Peyer's patch (tissue), 4 donors: Measurements from ENCODE around the gene CTCFL. TPM values are rescaled to one million over a fixed set of nuclear protein-coding genes. Genes with fewer than 3 reads are reported as not detected.

Experiments
- DNase-seq, 3 donors: peaks; one replicate each; pipeline ENCODE4 v3.0.0-alpha.2; 2017 to 2019
- H3K27ac ChIP-seq, 4 donors: fragments of 200-600 bp; sonication (generic); one replicate each; pipeline ENCODE4 v1.5.1; 2016 to 2019
- H3K27me3 ChIP-seq, 2 donors: fragments of 200-600 bp; sonication (generic); one replicate each; pipeline ENCODE4 v1.5.1; 2019
- H3K36me3 ChIP-seq, 3 donors: fragments of 200-600 bp; sonication (generic); one replicate each; pipeline ENCODE4 v1.5.1; 2016 to 2019
- H3K4me1 ChIP-seq, 4 donors: fragments of 200-600 bp; sonication (generic); one replicate each; pipeline ENCODE4 v1.5.1; 2016 to 2019
- H3K4me3 ChIP-seq, 4 donors: fragments of 200-600 bp; sonication (generic); 1 replicate in 3 of 4; 2 replicates in 1 of 4; pipeline ENCODE4 v1.5.1; 2016 to 2019; ENCODE audit warnings: mild to moderate bottlenecking in 1 of 4
- H3K9me3 ChIP-seq, 4 donors: fragments of 200-600 bp; sonication (generic); one replicate each; pipeline ENCODE4 v1.5.1; 2016 to 2019; ENCODE audit warnings: mild to moderate bottlenecking in 1 of 4
- CTCF ChIP-seq, 6 experiments: fragments of 450-650 bp in 4 of 6; fragments of 200-600 bp in 2 of 6; sonication (generic) in 1 of 6; IDR thresholded peaks; one replicate each; pipeline ENCODE4 v1.5.1; 2017 to 2019; ENCODE audit warnings: antibody characterized with exemption in 6 of 6, mild to moderate bottlenecking in 3 of 6, moderate library complexity in 1 of 6
- POLR2A ChIP-seq, 2 donors: fragments of 450-650 bp; IDR thresholded peaks; one replicate each; pipeline ENCODE4 v1.5.1; 2017; ENCODE audit warnings: antibody characterized with exemption in 2 of 2, mild to moderate bottlenecking in 2 of 2, moderate library complexity in 2 of 2
- total RNA-seq, 4 donors: library from RNA; depleted of rRNA; stranded (reverse); fragments of >200 nt; gene quantifications; one replicate each; pipeline ENCODE4 v1.1.0, GENCODE V29; 2016

Gene CTCFL
- total RNA-seq = not detected

- Histone ChIP-seq H3K4me1 (no peaks in the 10 kb centered on the region), H3K36me3 (no peaks in the 10 kb centered on the region), H3K27me3 (no peaks in the 10 kb centered on the region), H3K9me3 (no peaks in the 10 kb centered on the region), H3K27ac (no peak within 1 kb of the TSS), H3K4me3 (no peak within 1 kb of the TSS)
- TF ChIP-seq CTCF (IDR thresholded peaks at IDR 0.05) (no peak), POLR2A (IDR thresholded peaks at IDR 0.05) (no peak)
- DNase-seq = no peak
Measured at GRCh38 chr20:57524511-57525176, at the start of gene CTCFL. Gene CTCFL (minus strand): TSS chr20:57525140. CDS start chr20:57524205, 935 bp downstream.

GRCh38 chr20:57573894-57574293, 49.0 kb upstream of the CTCFL start:
- no peaks in the 10 kb centered on the region for H3K9me3 ChIP-seq
- H3K4me3 ChIP-seq = no peak overlapping the region
- H3K4me1 ChIP-seq = peaks cover 0 to 23% (median 3%) of the 10 kb centered on the region in 4 donors
- DNase-seq = no peak
- peak in 1 of 6 experiments; percentile 39 for TF ChIP-seq CTCF (IDR thresholded peaks at IDR 0.05)
- no peak for TF ChIP-seq POLR2A (IDR thresholded peaks at IDR 0.05)
- no peaks in the 10 kb centered on the region for H3K27me3 ChIP-seq
- H3K36me3 ChIP-seq = no peaks in the 10 kb centered on the region
- H3K27ac ChIP-seq = no peak overlapping the region

GRCh38 chr20:57573242-57573641, 48.3 kb upstream of the CTCFL start:
- peaks cover 0 to 22% (median 3%) of the 10 kb centered on the region in 4 donors for H3K4me1 ChIP-seq
- no peak for DNase-seq
- H3K4me3 ChIP-seq = no peak overlapping the region
- H3K27me3 ChIP-seq = no peaks in the 10 kb centered on the region
- no peak overlapping the region for H3K27ac ChIP-seq
- TF ChIP-seq CTCF (IDR thresholded peaks at IDR 0.05) (no peak), POLR2A (IDR thresholded peaks at IDR 0.05) (no peak)
- H3K9me3 ChIP-seq = no peaks in the 10 kb centered on the region
- no peaks in the 10 kb centered on the region for H3K36me3 ChIP-seq

GRCh38 chr20:57571782-57572416, 47.0 kb upstream of the CTCFL start:
- no peaks in the 10 kb centered on the region for H3K36me3 ChIP-seq
- DNase-seq = no peak
- peaks cover 0 to 16% (median 3%) of the 10 kb centered on the region in 4 donors for H3K4me1 ChIP-seq
- peak overlapping the region in 1 of 4 donors; percentile 61 for H3K27ac ChIP-seq
- H3K27me3 ChIP-seq = no peaks in the 10 kb centered on the region
- TF ChIP-seq CTCF (IDR thresholded peaks at IDR 0.05) (no peak), POLR2A (IDR thresholded peaks at IDR 0.05) (no peak)
- H3K4me3 ChIP-seq = no peak overlapping the region
- no peaks in the 10 kb centered on the region for H3K9me3 ChIP-seq

- no peak for DNase-seq
- Histone ChIP-seq H3K27me3 (no peaks in the 10 kb centered on the region), H3K36me3 (no peaks in the 10 kb centered on the region), H3K9me3 (no peaks in the 10 kb centered on the region), H3K4me3 (no peak overlapping the region), H3K27ac (peak overlapping the region in 2 of 4 donors; percentile 31 to 63), H3K4me1 (peaks cover 0 to 16% (median 3%) of the 10 kb centered on the region in 4 donors)
- TF ChIP-seq CTCF (IDR thresholded peaks at IDR 0.05) (no peak), POLR2A (IDR thresholded peaks at IDR 0.05) (no peak)
Measured at GRCh38 chr20:57570920-57571319, 46.0 kb upstream of the CTCFL start.
